WTC11 (cell line): Measurements from ENCODE around the gene RAI1. TPM values are rescaled to one million over a fixed set of nuclear protein-coding genes. Genes with fewer than 3 reads are reported as not detected.

ENCODE experiments used
- ATAC-seq: fragments of 200-7000 bp; cut with Tn5 transposase; 2 replicates; pipeline ENCODE4 v1.10.0; 2021; ENCODE audit warnings: mild to moderate bottlenecking, moderate library complexity
- CTCF ChIA-PET: fragments of 300-600 bp; sonication (Branson Sonifier 250); formaldehyde crosslinking; loops from one replicate; lab custom pipeline; 2021; ENCODE audit warnings: antibody characterized with exemption; lab: Charles Lee
- POLR2A ChIA-PET: fragments of 350-600 bp; sonication (Branson Sonifier 250); formaldehyde crosslinking; loops from one replicate; lab custom pipeline; 2021; ENCODE audit warnings: antibody characterized with exemption; lab: Charles Lee
- DNase-seq: peaks from one replicate; pipeline ENCODE4 v3.0.0; 2021; ENCODE audit warnings: low spot score
- H3K27ac Mint-ChIP-seq: 2 replicates; pipeline ENCODE4 v1.8.0; 2021; ENCODE audit warnings: mixed read lengths
- H3K27me3 Mint-ChIP-seq: 2 replicates; pipeline ENCODE4 v1.8.0; 2021; ENCODE audit warnings: low read depth, mild to moderate bottlenecking, moderate library complexity, mixed read lengths
- H3K36me3 Mint-ChIP-seq: 2 replicates; pipeline ENCODE4 v1.8.0; 2021; ENCODE audit warnings: mixed read lengths
- H3K4me1 Mint-ChIP-seq: 2 replicates; pipeline ENCODE4 v1.8.0; 2022; ENCODE audit warnings: mixed read lengths
- H3K4me3 Mint-ChIP-seq: 2 replicates; pipeline ENCODE4 v1.8.0; 2021; ENCODE audit warnings: mild to moderate bottlenecking, moderate library complexity, mixed read lengths
- H3K9me3 Mint-ChIP-seq: 2 replicates; pipeline ENCODE4 v1.8.0; 2021; ENCODE audit warnings: mixed read lengths
- ATF1 ChIP-seq: sonication (generic); formaldehyde crosslinking; IDR thresholded peaks from 2 replicates; pipeline ENCODE4 v1.8.1; 2023; ENCODE audit warnings: mild to moderate bottlenecking, moderate library complexity, missing genetic modification reagents
- ATF3 ChIP-seq: sonication (generic); formaldehyde crosslinking; conservative IDR thresholded peaks from 2 replicates; pipeline ENCODE4 v1.8.1; 2022; ENCODE audit warnings: mild to moderate bottlenecking, missing genetic modification reagents
- ATF6 ChIP-seq: sonication (generic); formaldehyde crosslinking; IDR thresholded peaks from 2 replicates; pipeline ENCODE4 v1.8.1; 2023; ENCODE audit warnings: mild to moderate bottlenecking, missing genetic modification reagents
- CDX4 ChIP-seq: fragments of 250-450 bp; sonication (Bioruptor Pico); IDR thresholded peaks from 2 replicates; pipeline ENCODE4 v1.9.0; 2021; ENCODE audit warnings: moderate library complexity, mild to moderate bottlenecking, inconsistent platforms, borderline replicate concordance
- CTCF ChIP-seq: fragments of 200-600 bp; IDR thresholded peaks from 2 replicates; pipeline ENCODE4 v1.8.0; 2022; ENCODE audit warnings: antibody characterized with exemption
- E2F1 ChIP-seq: sonication (generic); formaldehyde crosslinking; IDR thresholded peaks from 2 replicates; pipeline ENCODE4 v1.8.0; 2022; ENCODE audit warnings: mild to moderate bottlenecking, missing genetic modification reagents
- FOXK1 ChIP-seq: sonication (generic); formaldehyde crosslinking; IDR thresholded peaks from 2 replicates; pipeline ENCODE4 v1.8.0; 2022; ENCODE audit warnings: mild to moderate bottlenecking, moderate library complexity, missing genetic modification reagents
- FOXP1 ChIP-seq: sonication (generic); formaldehyde crosslinking; IDR thresholded peaks from 2 replicates; pipeline ENCODE4 v1.8.0; 2022; ENCODE audit warnings: missing genetic modification reagents, mild to moderate bottlenecking, moderate library complexity, borderline replicate concordance
- GABPB1 ChIP-seq: sonication (generic); formaldehyde crosslinking; IDR thresholded peaks from 2 replicates; pipeline ENCODE4 v1.8.1; 2023; ENCODE audit warnings: mild to moderate bottlenecking, missing genetic modification reagents
- IRF2 ChIP-seq: sonication (generic); formaldehyde crosslinking; IDR thresholded peaks from 2 replicates; pipeline ENCODE4 v1.8.0; 2022; ENCODE audit warnings: low read depth, missing genetic modification reagents, borderline replicate concordance
- KAT7 ChIP-seq: sonication (generic); formaldehyde crosslinking; IDR thresholded peaks from 2 replicates; pipeline ENCODE4 v1.8.1; 2023; ENCODE audit warnings: missing genetic modification reagents, mild to moderate bottlenecking, borderline replicate concordance
- NFE2L1 ChIP-seq: sonication (generic); formaldehyde crosslinking; IDR thresholded peaks from 2 replicates; pipeline ENCODE4 v1.8.1; 2023; ENCODE audit warnings: missing genetic modification reagents
- RORB ChIP-seq: fragments of 250-450 bp; sonication (Bioruptor Pico); IDR thresholded peaks from 2 replicates; pipeline ENCODE4 v1.9.0; 2021; ENCODE audit warnings: mild to moderate bottlenecking
- SMAD3 ChIP-seq: sonication (generic); formaldehyde crosslinking; IDR thresholded peaks from 2 replicates; pipeline ENCODE4 v1.8.0; 2022; ENCODE audit warnings: missing genetic modification reagents, mild to moderate bottlenecking, borderline replicate concordance
- SMAD4 ChIP-seq: sonication (generic); formaldehyde crosslinking; IDR thresholded peaks from 2 replicates; pipeline ENCODE4 v1.8.0; 2022; ENCODE audit warnings: mild to moderate bottlenecking, missing genetic modification reagents
- USF2 ChIP-seq: sonication (generic); formaldehyde crosslinking; IDR thresholded peaks from 2 replicates; pipeline ENCODE4 v1.8.1; 2023; ENCODE audit warnings: mild to moderate bottlenecking, missing genetic modification reagents, moderate library complexity
- ZNF121 ChIP-seq: sonication (generic); formaldehyde crosslinking; IDR thresholded peaks from 2 replicates; pipeline ENCODE4 v1.8.0; 2023; ENCODE audit warnings: missing genetic modification reagents
- ZNF317 ChIP-seq: sonication (generic); formaldehyde crosslinking; IDR thresholded peaks from 2 replicates; pipeline ENCODE4 v1.8.1; 2023; ENCODE audit warnings: low read depth, mild to moderate bottlenecking, moderate library complexity, missing genetic modification reagents, borderline replicate concordance
- ZNF423 ChIP-seq: fragments of 250-450 bp; sonication (Bioruptor Pico); IDR thresholded peaks from 2 replicates; pipeline ENCODE4 v2.1.2; 2022; ENCODE audit warnings: mild to moderate bottlenecking, moderate library complexity
- ZNF425 ChIP-seq: fragments of 250-450 bp; sonication (Bioruptor Pico); conservative IDR thresholded peaks from 2 replicates; pipeline ENCODE4 v1.9.0; 2021; ENCODE audit warnings: mild to moderate bottlenecking
- ZNF512 ChIP-seq: sonication (generic); formaldehyde crosslinking; IDR thresholded peaks from 2 replicates; pipeline ENCODE4 v1.8.1; 2022; ENCODE audit warnings: missing genetic modification reagents, borderline replicate concordance
- ZNF671 ChIP-seq: fragments of 250-450 bp; sonication (Bioruptor Pico); IDR thresholded peaks from 2 replicates; pipeline ENCODE4 v1.8.0; 2021; ENCODE audit warnings: mild to moderate bottlenecking
- total RNA-seq: library from RNA; stranded (reverse); gene quantifications from 3 replicates; pipeline ENCODE4 v1.2.3, GENCODE V29; 2021

The RAI1 gene
- total RNA-seq, 1 experiment from 2014 or later: 12.7 TPM

- Mint-ChIP-seq H3K27ac (peak overlapping the region; percentile 33; the same call in 1 of the 2 replicates), H3K27me3 (no peaks in the 10 kb centered on the region; the same call in none of the 2 replicates), H3K4me1 (peaks cover 12% of the 10 kb centered on the region), H3K9me3 (no peaks in the 10 kb centered on the region), H3K36me3 (no peaks in the 10 kb centered on the region), H3K4me3 (no peak overlapping the region)
- no peak for TF ChIP-seq SMAD4
- TF ChIP-seq ATF6: no peak
- no peak for TF ChIP-seq GABPB1
- TF ChIP-seq SMAD3 (CRISPR knock-in tag): no peak
- TF ChIP-seq ZNF425 (CRISPR knock-in tag): no peak
- no peak for TF ChIP-seq CTCF
- TF ChIP-seq CDX4 (CRISPR knock-in tag): no peak
- no peak for TF ChIP-seq FOXP1 (CRISPR knock-in tag)
- TF ChIP-seq RORB (CRISPR knock-in tag): no peak
- no peak for TF ChIP-seq ZNF423 (CRISPR knock-in tag)
- no peak for TF ChIP-seq FOXK1 (CRISPR knock-in tag)
- TF ChIP-seq ZNF512 (CRISPR knock-in tag): no peak
- TF ChIP-seq E2F1 (CRISPR knock-in tag): no peak
- ATAC-seq (no peak), DNase-seq (no peak)
- ChIA-PET CTCF (interaction anchor here (0.9 to 1.3 kb wide), 6 partner anchors 11 to 155 kb away, joined by 3 to 6 read pairs (median 3); no protein-coding TSS in a partner anchor), POLR2A (no interaction called here)
Measured at GRCh38 chr17:17763734-17764133, 82.5 kb downstream of the RAI1 start.

GRCh38 chr17:17765359-17766076, 84.3 kb downstream of the RAI1 start:
- H3K27me3 Mint-ChIP-seq: no peaks in the 10 kb centered on the region; the same call in none of the 2 replicates
- H3K4me1 Mint-ChIP-seq: peaks cover 21% of the 10 kb centered on the region
- no peak overlapping the region for H3K4me3 Mint-ChIP-seq
- TF ChIP-seq ATF3 (no peak), ATF1 (no peak), USF2 (CRISPR knock-in tag) (no peak), ZNF121 (CRISPR knock-in tag) (no peak), ZNF671 (CRISPR knock-in tag) (no peak), RORB (CRISPR knock-in tag) (no peak), IRF2 (CRISPR knock-in tag) (no peak), NFE2L1 (CRISPR knock-in tag) (no peak), ZNF317 (CRISPR knock-in tag) (no peak), KAT7 (no peak)

More at GRCh38 chr17:17765359-17766076, 84.3 kb downstream of the RAI1 start:
- no peaks in the 10 kb centered on the region for H3K36me3 Mint-ChIP-seq
- H3K27ac Mint-ChIP-seq: no peak overlapping the region
- no peak for ATAC-seq
- H3K9me3 Mint-ChIP-seq: no peaks in the 10 kb centered on the region
- ChIA-PET CTCF (interaction anchor here (0.8 to 1.2 kb wide), 2 partner anchors 9 to 17 kb away, joined by 3 to 4 read pairs; no protein-coding TSS in a partner anchor), POLR2A (no interaction called here)
- no peak for DNase-seq
